ENCODE results near the gene RFC5. TPM values are rescaled to one million over a fixed set of nuclear protein-coding genes. Genes with fewer than 3 reads are reported as not detected.
A peak's percentile ranks its signal among the peaks of the same experiment; 100 is the strongest.

The RFC5 gene
- total and polyA plus RNA-seq, 2 of the 4 experiments (the other 2 are of a cell fraction) = 14.7 to 20.1 TPM

DNA sequence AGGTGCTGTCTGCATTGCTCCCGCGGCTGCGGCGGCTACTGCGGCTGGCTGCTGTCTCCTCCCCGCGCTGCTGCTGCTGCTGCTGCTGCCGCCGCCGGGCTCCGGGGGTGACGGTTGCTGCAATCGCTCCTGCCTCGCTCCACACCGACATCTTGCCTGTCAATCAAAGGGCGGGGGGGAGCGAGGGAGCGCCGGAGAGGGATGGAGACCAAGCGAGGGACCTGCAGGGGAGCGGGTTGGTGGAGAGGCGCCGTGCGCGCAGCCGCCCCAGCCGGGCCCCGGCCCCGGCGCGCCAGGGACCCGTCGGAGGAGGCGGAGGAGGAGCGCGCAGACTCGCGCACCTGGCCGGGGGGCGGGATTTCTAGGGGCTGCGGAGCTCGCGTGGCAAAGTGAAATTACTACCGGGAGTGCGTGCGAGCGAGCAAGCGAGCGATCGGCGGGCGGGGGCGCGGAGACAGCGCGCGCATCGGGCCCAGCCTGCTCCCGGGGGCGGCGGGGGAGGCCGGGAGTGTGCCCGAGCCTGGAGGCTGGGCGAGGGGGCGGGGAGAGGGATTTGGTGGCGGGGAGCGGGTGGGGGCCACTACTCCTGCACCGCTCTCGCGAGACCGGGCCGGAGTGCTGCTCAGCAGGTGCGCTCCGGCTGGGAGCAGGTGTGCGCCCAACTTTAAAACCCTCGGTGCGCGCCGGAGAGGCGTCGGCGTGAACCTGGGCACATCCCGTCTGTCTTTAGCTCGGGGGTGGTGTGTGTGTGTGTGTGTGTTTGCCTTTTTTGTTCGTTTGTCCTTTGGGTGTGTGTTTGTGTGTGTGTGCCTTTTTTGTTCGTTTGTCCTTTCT is 47.5 kb upstream of the RFC5 start, which contains the start of gene KSR2:
TSS of gene KSR2 (minus strand) at position 165 of the 834 bp plus-strand sequence. CDS start 735 bp downstream, outside the sequence.
- no peaks in the 10 kb centered on the region for H3K79me1 ChIP-seq (ENCODE audit: low read depth in 1 of 2, low read length in 2 of 2)
- intact Hi-C loops (cut with micrococcal nuclease) = no loop called here
- dilution Hi-C loops (cut with HindIII; ENCODE audit: low sequenced_read_pairs, unreplicated experiment) = no loop called here
- no peak within 1 kb of the TSS for H2AK9ac ChIP-seq (replicated peaks; ENCODE audit: low read depth, low read length, poor library complexity)
- TF ChIP-seq NFE2L2 (IDR thresholded peaks at IDR 0.05; ENCODE audit: low read depth, low read length) (no peak), RAD21 (IDR thresholded peaks at IDR 0.05; ENCODE audit: low read length) (no peak), FOS (IDR thresholded peaks at IDR 0.05; ENCODE audit: low read depth, low read length) (no peak), MAZ (IDR thresholded peaks at IDR 0.05; ENCODE audit: borderline replicate concordance, low read depth, low read length) (no peak), POLR2A (IDR thresholded peaks at IDR 0.05; ENCODE audit: low read depth, low read length) (no peak), RCOR1 (IDR thresholded peaks at IDR 0.05; ENCODE audit: insufficient replicate concordance, low read length) (no peak), RFX5 (IDR thresholded peaks at IDR 0.05; ENCODE audit: low read depth, low read length) (no peak), CHD1 (IDR thresholded peaks at IDR 0.05; ENCODE audit: low read depth, low read length) (no peak), MAFK (IDR thresholded peaks at IDR 0.05; ENCODE audit: low read depth, low read length) (no peak)
- TF ChIP-seq, protein P1, sequence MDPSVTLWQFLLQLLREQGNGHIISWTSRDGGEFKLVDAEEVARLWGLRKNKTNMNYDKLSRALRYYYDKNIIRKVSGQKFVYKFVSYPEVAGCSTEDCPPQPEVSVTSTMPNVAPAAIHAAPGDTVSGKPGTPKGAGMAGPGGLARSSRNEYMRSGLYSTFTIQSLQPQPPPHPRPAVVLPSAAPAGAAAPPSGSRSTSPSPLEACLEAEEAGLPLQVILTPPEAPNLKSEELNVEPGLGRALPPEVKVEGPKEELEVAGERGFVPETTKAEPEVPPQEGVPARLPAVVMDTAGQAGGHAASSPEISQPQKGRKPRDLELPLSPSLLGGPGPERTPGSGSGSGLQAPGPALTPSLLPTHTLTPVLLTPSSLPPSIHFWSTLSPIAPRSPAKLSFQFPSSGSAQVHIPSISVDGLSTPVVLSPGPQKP (IDR thresholded peaks at IDR 0.05; ENCODE audit: borderline replicate concordance, low read depth, low read length) = no peak
- TF ChIP-seq, protein P2, sequence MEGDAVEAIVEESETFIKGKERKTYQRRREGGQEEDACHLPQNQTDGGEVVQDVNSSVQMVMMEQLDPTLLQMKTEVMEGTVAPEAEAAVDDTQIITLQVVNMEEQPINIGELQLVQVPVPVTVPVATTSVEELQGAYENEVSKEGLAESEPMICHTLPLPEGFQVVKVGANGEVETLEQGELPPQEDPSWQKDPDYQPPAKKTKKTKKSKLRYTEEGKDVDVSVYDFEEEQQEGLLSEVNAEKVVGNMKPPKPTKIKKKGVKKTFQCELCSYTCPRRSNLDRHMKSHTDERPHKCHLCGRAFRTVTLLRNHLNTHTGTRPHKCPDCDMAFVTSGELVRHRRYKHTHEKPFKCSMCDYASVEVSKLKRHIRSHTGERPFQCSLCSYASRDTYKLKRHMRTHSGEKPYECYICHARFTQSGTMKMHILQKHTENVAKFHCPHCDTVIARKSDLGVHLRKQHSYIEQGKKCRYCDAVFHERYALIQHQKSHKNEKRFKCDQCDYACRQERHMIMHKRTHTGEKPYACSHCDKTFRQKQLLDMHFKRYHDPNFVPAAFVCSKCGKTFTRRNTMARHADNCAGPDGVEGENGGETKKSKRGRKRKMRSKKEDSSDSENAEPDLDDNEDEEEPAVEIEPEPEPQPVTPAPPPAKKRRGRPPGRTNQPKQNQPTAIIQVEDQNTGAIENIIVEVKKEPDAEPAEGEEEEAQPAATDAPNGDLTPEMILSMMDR (conservative IDR thresholded peaks at IDR 0.05; ENCODE audit: low read depth, low read length) = no peak
- no peaks in the 10 kb centered on the region for H3K4me1 ChIP-seq (ENCODE audit: control insufficient read depth, insufficient read depth, low read length)
- POLR2A ChIA-PET (ENCODE audit: unreplicated experiment) = no interaction called here
- no peak for DNase-seq
- H4K5ac ChIP-seq (ENCODE audit: low read depth, low read length) = no peak within 1 kb of the TSS
- H4K8ac ChIP-seq (ENCODE audit: low read depth in 2 of 2, low read length in 2 of 2) = no peak within 1 kb of the TSS
- CTCF ChIA-PET = no interaction called here
- H3K23ac ChIP-seq (ENCODE audit: low read depth, low read length) = no peak within 1 kb of the TSS
- H3K18ac ChIP-seq (ENCODE audit: low read depth, low read length) = no peak within 1 kb of the TSS
- H3K56ac ChIP-seq (ENCODE audit: extremely low read depth, insufficient read depth, low read length) = no peak within 1 kb of the TSS
- no peak within 1 kb of the TSS for H3K27ac ChIP-seq (ENCODE audit: insufficient read depth, low read length)
- no TSS peak for BruUV-seq (replicated peaks)
- in situ Hi-C loops (cut with MboI; ENCODE audit: low sequenced_read_pairs) = no loop called here
- H3K27me3 ChIP-seq (ENCODE audit: control insufficient read depth, insufficient read depth, low read length) = peaks cover 13% of the 10 kb centered on the region
- no peak within 1 kb of the TSS for H3K4ac ChIP-seq (ENCODE audit: low read depth, low read length)
- H3K9me1 ChIP-seq (ENCODE audit: insufficient read depth, low read length) = no peaks in the 10 kb centered on the region
- no peak within 1 kb of the TSS; the same call in 1 of the 2 replicates for H3K4me2 ChIP-seq (ENCODE audit: low read depth, low read length)
- H2AFZ ChIP-seq (replicated peaks; ENCODE audit: low read length, poor library complexity) = peak within 1 kb of the TSS; percentile 67
- H3K4me3 ChIP-seq (ENCODE audit: insufficient read depth, low read depth, low read length) = no peak within 1 kb of the TSS; the same call in 1 of the 2 replicates
- no peak within 1 kb of the TSS for H3K14ac ChIP-seq (replicated peaks; ENCODE audit: low read depth, low read length)
- WGBS, 2 experiments (ENCODE audit: extremely low coverage in 2 of 2, insufficient read length in 1 of 2) = 0% methylated on average over 12 of the region's 86 CpGs; no CpG with 5 or more reads in 1 of the 2 experiments
- H3K9me3 ChIP-seq (ENCODE audit: control insufficient read depth, insufficient read depth, low read length) = no peaks in the 10 kb centered on the region; the same call in 1 of the 2 replicates
- no peak within 1 kb of the TSS for H2BK5ac ChIP-seq (ENCODE audit: low read depth, low read length, poor library complexity, severe bottlenecking)
- no peak within 1 kb of the TSS for H2BK120ac ChIP-seq (ENCODE audit: low read depth, low read length)
- no peak within 1 kb of the TSS for H3K9ac ChIP-seq (ENCODE audit: low read depth, low read length)
- no peak within 1 kb of the TSS for H2BK15ac ChIP-seq (ENCODE audit: low read depth, low read length)
- peak; percentile 42; the same call in 1 of the 2 replicates for ATAC-seq (ENCODE audit: low read depth)
- no peak within 1 kb of the TSS for H4K91ac ChIP-seq (ENCODE audit: insufficient read depth, low read depth, low read length)
- no peaks in the 10 kb centered on the region for H4K20me1 ChIP-seq (ENCODE audit: insufficient read depth, low read length)
- no peaks in the 10 kb centered on the region for H3K36me3 ChIP-seq (ENCODE audit: control insufficient read depth, insufficient read depth, low read length)
- no peak within 1 kb of the TSS for H2BK20ac ChIP-seq (ENCODE audit: low read depth, low read length)
- no peak within 1 kb of the TSS for H2AK5ac ChIP-seq (ENCODE audit: low read depth, low read length)
